Smooth muscle cell (in vitro differentiated cells): ENCODE data around the gene FLVCR1. TPM values are rescaled to one million over a fixed set of nuclear protein-coding genes. Genes with fewer than 3 reads are reported as not detected.
A peak's percentile ranks its signal among the peaks of the same experiment; 100 is the strongest.
"Not testable (repeated sequence)": the region's sequence is repeated elsewhere in the genome, so short reads cannot be mapped to it uniquely, and the experiment has no call there.

Experiments used
- DNase-seq: peaks from one replicate; lab custom pipeline; 2025; ENCODE audit not compliant: unreplicated experiment; lab: John Stamatoyannopoulos, UW
- H2AFZ ChIP-seq: fragments of 200-600 bp; sonication (generic); 2 replicates; pipeline ENCODE4 v1.6.0; 2016; ENCODE audit warnings: antibody characterized with exemption, low read depth, mild to moderate bottlenecking
- H3F3A ChIP-seq: fragments of 200-600 bp; sonication (generic); 2 replicates; pipeline ENCODE4 v1.6.0; 2017; ENCODE audit warnings: antibody characterized with exemption, low read depth
- H3K27ac ChIP-seq: fragments of 200-600 bp; sonication (generic); 2 replicates; pipeline ENCODE4 v1.5.1; 2016; ENCODE audit warnings: low read depth, mild to moderate bottlenecking
- H3K27me3 ChIP-seq: fragments of 200-600 bp; sonication (generic); 2 replicates; pipeline ENCODE4 v1.6.1; 2016; ENCODE audit warnings: low read depth, mild to moderate bottlenecking
- H3K36me3 ChIP-seq: fragments of 200-600 bp; sonication (generic); 2 replicates; pipeline ENCODE4 v1.5.1; 2016; ENCODE audit warnings: low read depth
- H3K4me1 ChIP-seq: fragments of 200-600 bp; sonication (generic); 2 replicates; pipeline ENCODE4 v1.5.1; 2016; ENCODE audit warnings: low read depth
- H3K4me2 ChIP-seq: fragments of 200-600 bp; sonication (generic); 2 replicates; pipeline ENCODE4 v1.6.0; 2016; ENCODE audit warnings: mild to moderate bottlenecking
- H3K4me3 ChIP-seq: fragments of 200-600 bp; sonication (generic); 2 replicates; pipeline ENCODE4 v1.5.1; 2016; ENCODE audit warnings: mild to moderate bottlenecking
- H3K79me2 ChIP-seq: fragments of 200-600 bp; sonication (generic); 2 replicates; pipeline ENCODE4 v1.6.0; 2016; ENCODE audit warnings: low read depth, mild to moderate bottlenecking
- H3K9ac ChIP-seq: fragments of 200-600 bp; sonication (generic); 2 replicates; pipeline ENCODE4 v1.6.0; 2016; ENCODE audit warnings: low read depth
- H3K9me3 ChIP-seq: fragments of 200-600 bp; sonication (generic); replicated peaks from 2 replicates; pipeline ENCODE4 v1.5.1; 2016; ENCODE audit warnings: low read depth
- H4K20me1 ChIP-seq: fragments of 200-600 bp; sonication (generic); 2 replicates; pipeline ENCODE4 v1.6.0; 2016; ENCODE audit warnings: low read depth
- CTCF ChIP-seq: fragments of 200-600 bp; sonication (generic); IDR thresholded peaks from 2 replicates; pipeline ENCODE4 v1.5.1; 2017; ENCODE audit warnings: borderline replicate concordance, mild to moderate bottlenecking, antibody characterized with exemption; ENCODE audit not compliant: insufficient read depth, poor library complexity, severe bottlenecking
- WGBS: methylation state at CpG from one replicate; pipeline ENCODE4 v1.1.7; 2016; ENCODE audit warnings: low lambda C conversion rate; 5-methylcytosine and 5-hydroxymethylcytosine counted together
- polyA plus RNA-seq: library from polyadenylated mRNA; unstranded; fragments of >200 nt; fragmentation: Nextera tagmentation; extraction: Ambion mirVana; gene quantifications from 2 replicates; pipeline ENCODE4 v1.2.1, GENCODE V29; 2016
- total RNA-seq: library from RNA; depleted of rRNA; stranded (reverse); fragments of >200 nt; gene quantifications from 2 replicates; pipeline ENCODE4 v1.2.3, GENCODE V29; 2014

Gene FLVCR1
- total and polyA plus RNA-seq, 2 experiments from 2014 or later, result 4.0 to 5.5 TPM

GRCh38 chr1:212858461-212859265 lies 588 bp downstream of the FLVCR1 start:
- 1% methylated on average over 43 of the region's 54 CpGs for WGBS
- no peaks in the 10 kb centered on the region for H3K36me3 ChIP-seq
- H3K4me1 ChIP-seq, result peaks cover 16% of the 10 kb centered on the region
- H3K4me2 ChIP-seq, result peak overlapping the region; percentile 93
- peak; percentile 39 for DNase-seq
- no peak for TF ChIP-seq CTCF
- peaks cover 8% of the 10 kb centered on the region for H3F3A ChIP-seq
- H3K27ac ChIP-seq, result peak overlapping the region; percentile 89
- peak overlapping the region; percentile 78 for H3K4me3 ChIP-seq
- H4K20me1 ChIP-seq, result peaks cover 23% of the 10 kb centered on the region
- peaks cover 42% of the 10 kb centered on the region for H3K79me2 ChIP-seq
- H3K9me3 ChIP-seq, result no peaks in the 10 kb centered on the region
- no peaks in the 10 kb centered on the region for H3K27me3 ChIP-seq
- peak overlapping the region; percentile 84 for H3K9ac ChIP-seq
- H2AFZ ChIP-seq, result peak overlapping the region; percentile 91

GRCh38 chr1:212860713-212861581 lies 2.9 kb downstream of the FLVCR1 start:
- H3K4me3 ChIP-seq, result peak overlapping the region; percentile 78
- H3K79me2 ChIP-seq, result peaks cover 42% of the 10 kb centered on the region
- 62% methylated on average over 5 of the region's 5 CpGs for WGBS

GRCh38 chr1:212862111-212862690 lies 4.1 kb downstream of the FLVCR1 start:
- Histone ChIP-seq H2AFZ (no peak overlapping the region), H3K4me2 (no peak overlapping the region), H3K9ac (no peak overlapping the region), H3K79me2 (peaks cover 42% of the 10 kb centered on the region), H3K27ac (no peak overlapping the region), H3K36me3 (no peaks in the 10 kb centered on the region), H3K4me3 (no peak overlapping the region), H4K20me1 (peaks cover 23% of the 10 kb centered on the region), H3K9me3 (no peaks in the 10 kb centered on the region), H3K4me1 (peaks cover 16% of the 10 kb centered on the region), H3K27me3 (no peaks in the 10 kb centered on the region), H3F3A (peaks cover 3% of the 10 kb centered on the region)
- DNase-seq, result no peak
- 94% methylated on average over 2 of the region's 2 CpGs for WGBS
- TF ChIP-seq CTCF, result no peak

More at GRCh38 chr1:212860713-212861581, 2.9 kb downstream of the FLVCR1 start:
- Histone ChIP-seq H3K4me1 (peaks cover 16% of the 10 kb centered on the region), H3K9me3 (no peaks in the 10 kb centered on the region), H3K36me3 (no peaks in the 10 kb centered on the region), H3K27me3 (no peaks in the 10 kb centered on the region), H3F3A (peaks cover 8% of the 10 kb centered on the region), H3K4me2 (peak overlapping the region; percentile 93), H3K27ac (no peak overlapping the region), H4K20me1 (peaks cover 23% of the 10 kb centered on the region), H2AFZ (no peak overlapping the region), H3K9ac (no peak overlapping the region)
- DNase-seq, result no peak
- no peak for TF ChIP-seq CTCF

- not testable (repeated sequence) for H3K27me3 ChIP-seq, H3F3A ChIP-seq, H2AFZ ChIP-seq, H3K4me2 ChIP-seq, H3K4me3 ChIP-seq, H3K27ac ChIP-seq, H3K9ac ChIP-seq, H3K36me3 ChIP-seq, H3K9me3 ChIP-seq, DNase-seq
- Histone ChIP-seq H3K79me2 (peaks cover 42% of the 10 kb centered on the region), H3K4me1 (peaks cover 16% of the 10 kb centered on the region), H4K20me1 (peaks cover 23% of the 10 kb centered on the region)
- 90% methylated on average over 10 of the region's 10 CpGs for WGBS
These were observed 5.3 kb downstream of the FLVCR1 start for GRCh38 chr1:212863345-212863744.
